GM18520 (cell line): Measurements from ENCODE around the gene SLC6A18.
"Not testable (repeated sequence)": the region's sequence is repeated elsewhere in the genome, so short reads cannot be mapped to it uniquely, and the experiment has no call there.

Experiments used
- ATAC-seq: cut with Tn5 transposase; IDR thresholded peaks from one replicate; pipeline ENCODE4 v1.9.1; 2021; ENCODE audit not compliant: unreplicated experiment

Gene SLC6A18

GRCh38 chr5:1215320-1216096 is 9.7 kb upstream of the SLC6A18 start:
- ATAC-seq: no peak

- ATAC-seq: no peak
These were observed 8.8 kb upstream of the SLC6A18 start for GRCh38 chr5:1216211-1216917.

- ATAC-seq: no peak
These were observed 8.3 kb upstream of the SLC6A18 start for GRCh38 chr5:1216918-1217295.

- no peak for ATAC-seq
These were observed 7.5 kb upstream of the SLC6A18 start for GRCh38 chr5:1217596-1218206.

- no peak for ATAC-seq
These were observed 6.7 kb upstream of the SLC6A18 start for GRCh38 chr5:1218351-1219080.

GRCh38 chr5:1219098-1219767 is 5.9 kb upstream of the SLC6A18 start:
- ATAC-seq: no peak

- ATAC-seq: no peak
These were observed 5.4 kb upstream of the SLC6A18 start for GRCh38 chr5:1219768-1220100.

- ATAC-seq: no peak
These were observed 4.8 kb upstream of the SLC6A18 start for GRCh38 chr5:1220351-1220750.

- no peak for ATAC-seq
These were observed 4.3 kb upstream of the SLC6A18 start for GRCh38 chr5:1220831-1221230.

- no peak for ATAC-seq
These were observed 3.5 kb upstream of the SLC6A18 start for GRCh38 chr5:1221721-1222120.

GRCh38 chr5:1222147-1222546 is 3.0 kb upstream of the SLC6A18 start:
- ATAC-seq: no peak

GRCh38 chr5:1222621-1223277 is 2.4 kb upstream of the SLC6A18 start:
- ATAC-seq: no peak

GRCh38 chr5:1223278-1223670 is 1.9 kb upstream of the SLC6A18 start:
- ATAC-seq: no peak

- ATAC-seq: no peak
These were observed 550 bp upstream of the SLC6A18 start for GRCh38 chr5:1224631-1225030.

- ATAC-seq: no peak
These were observed 1.1 kb downstream of the SLC6A18 start for GRCh38 chr5:1226231-1226630.

- ATAC-seq: no peak
These were observed 1.8 kb downstream of the SLC6A18 start for GRCh38 chr5:1226839-1227581.

- no peak for ATAC-seq
These were observed 2.5 kb downstream of the SLC6A18 start for GRCh38 chr5:1227667-1228066.

GRCh38 chr5:1228120-1228519 is 2.9 kb downstream of the SLC6A18 start:
- no peak for ATAC-seq

- ATAC-seq: not testable (repeated sequence)
These were observed 3.8 kb downstream of the SLC6A18 start for GRCh38 chr5:1229023-1229422.

- ATAC-seq: no peak
These were observed 4.6 kb downstream of the SLC6A18 start for GRCh38 chr5:1229822-1230221.
